Esophagus muscularis mucosa (tissue), 4 donors: ENCODE measurements around the gene NPPB.

Source experiments
- CTCF ChIP-seq, 3 experiments: fragments of 200-600 bp in 2 of 3; fragments of 450-650 bp in 1 of 3; sonication (generic) in 2 of 3; IDR thresholded peaks; one replicate each; pipeline ENCODE4 v1.5.1; 2017 to 2019; ENCODE audit warnings: antibody characterized with exemption in 3 of 3, mild to moderate bottlenecking in 2 of 3, moderate library complexity in 1 of 3
- EP300 ChIP-seq: sonication (generic); formaldehyde crosslinking; IDR thresholded peaks from one replicate; pipeline ENCODE4 v1.6.1; 2017; ENCODE audit warnings: antibody characterized with exemption
- POLR2A ChIP-seq: fragments of 450-650 bp; IDR thresholded peaks from one replicate; pipeline ENCODE4 v1.6.1; 2017; ENCODE audit warnings: antibody characterized with exemption, moderate library complexity, mild to moderate bottlenecking, low read depth
- POLR2AphosphoS5 ChIP-seq, 2 donors: sonication (generic); formaldehyde crosslinking; IDR thresholded peaks; one replicate each; pipeline ENCODE4 v1.6.1; 2017; ENCODE audit warnings: antibody characterized with exemption in 2 of 2

- TF ChIP-seq CTCF (IDR thresholded peaks at IDR 0.05), result no peak
- no peak for TF ChIP-seq POLR2A
- TF ChIP-seq EP300, result no peak
- TF ChIP-seq POLR2AphosphoS5 (IDR thresholded peaks at IDR 0.05), result no peak
Measured at GRCh38 chr1:11823366-11824137, 35.2 kb downstream of the NPPB start.
